ENCODE measurements around the gene RETSAT.
A peak's percentile ranks its signal among the peaks of the same experiment; 100 is the strongest.
"Not testable (repeated sequence)": the region's sequence is repeated elsewhere in the genome, so short reads cannot be mapped to it uniquely, and the experiment has no call there.

RETSAT gene

GRCh38 chr2:85319796-85320195 lies 34.5 kb downstream of the RETSAT start:
- in situ Hi-C loops (cut with HindIII; ENCODE audit: low sequenced_read_pairs), result no loop called here
- TF ChIP-seq CTCF (IDR thresholded peaks at IDR 0.05; ENCODE audit: low read depth, low read length), result no peak
- no peak overlapping the region for H3K4me3 ChIP-seq (ENCODE audit: low read depth, low read length)
- no peak for DNase-seq (ENCODE audit: low read depth, low spot score)

GRCh38 chr2:85318222-85319074 lies 35.9 kb downstream of the RETSAT start:
- H3K4me3 ChIP-seq (ENCODE audit: low read depth, low read length), result no peak overlapping the region
- no peak for TF ChIP-seq CTCF (IDR thresholded peaks at IDR 0.05; ENCODE audit: low read depth, low read length)
- peak; percentile 59 for DNase-seq (ENCODE audit: low read depth, low spot score)
- in situ Hi-C loops (cut with HindIII; ENCODE audit: low sequenced_read_pairs), result no loop called here

GRCh38 chr2:85315921-85316320 lies 38.4 kb downstream of the RETSAT start:
- H3K4me3 ChIP-seq (ENCODE audit: low read depth, low read length); in situ Hi-C loops (cut with HindIII; ENCODE audit: low sequenced_read_pairs); DNase-seq (ENCODE audit: low read depth, low spot score): not testable (repeated sequence)

- H3K4me3 ChIP-seq (ENCODE audit: low read depth, low read length), result no peak overlapping the region
- in situ Hi-C loops (cut with HindIII; ENCODE audit: low sequenced_read_pairs), result no loop called here
- TF ChIP-seq CTCF (IDR thresholded peaks at IDR 0.05; ENCODE audit: low read depth, low read length), result no peak
- DNase-seq (ENCODE audit: low read depth, low spot score), result no peak
These were observed 39.5 kb downstream of the RETSAT start for GRCh38 chr2:85314884-85315242.

- in situ Hi-C loops (cut with HindIII; ENCODE audit: low sequenced_read_pairs), result no loop called here
- H3K4me3 ChIP-seq (ENCODE audit: low read depth, low read length), result no peak overlapping the region
- peak; percentile 73 for DNase-seq (ENCODE audit: low read depth, low spot score)
- no peak for TF ChIP-seq CTCF (IDR thresholded peaks at IDR 0.05; ENCODE audit: low read depth, low read length)
These were observed 41.9 kb downstream of the RETSAT start for GRCh38 chr2:85312404-85312803.

- in situ Hi-C loops (cut with HindIII; ENCODE audit: low sequenced_read_pairs), result no loop called here
- no peak overlapping the region for H3K4me3 ChIP-seq (ENCODE audit: low read depth, low read length)
- no peak for TF ChIP-seq CTCF (IDR thresholded peaks at IDR 0.05; ENCODE audit: low read depth, low read length)
- DNase-seq (ENCODE audit: low read depth, low spot score), result no peak
These were observed 44.0 kb downstream of the RETSAT start for GRCh38 chr2:85310330-85310729.

- in situ Hi-C loops (cut with HindIII; ENCODE audit: low sequenced_read_pairs), result no loop called here
- DNase-seq (ENCODE audit: low read depth, low spot score), result no peak
- H3K4me3 ChIP-seq (ENCODE audit: low read depth, low read length), result no peak overlapping the region
- TF ChIP-seq CTCF (IDR thresholded peaks at IDR 0.05; ENCODE audit: low read depth, low read length), result no peak
These were observed 44.5 kb downstream of the RETSAT start for GRCh38 chr2:85309699-85310321.
